ENCODE measurements around the gene GRIK5. TPM values are rescaled to one million over a fixed set of nuclear protein-coding genes. Genes with fewer than 3 reads are reported as not detected.

The GRIK5 gene
- total RNA-seq, 1 donor from 2014 or later = 3.2 TPM

Other genes starting within 250 kb of the GRIK5 start
- gene LYPD4, start 225.5 kb downstream of the GRIK5 start, total RNA-seq = not detected
- not detected for gene DMRTC2, start 225.2 kb downstream of the GRIK5 start, total RNA-seq
- 898 TPM for gene RPS19, start 210.0 kb downstream of the GRIK5 start, total RNA-seq
- 3.5 TPM for gene CD79A, start 192.9 kb downstream of the GRIK5 start, total RNA-seq
- gene ARHGEF1, start 187.0 kb downstream of the GRIK5 start, total RNA-seq = 30.7 TPM
- not detected for gene ERFL, start 141.8 kb downstream of the GRIK5 start, total RNA-seq
- gene RABAC1, start 110.9 kb downstream of the GRIK5 start, total RNA-seq = 74.6 TPM
- gene ATP1A3, start 76.0 kb downstream of the GRIK5 start, total RNA-seq = 2.4 TPM
- gene ZNF574, start 6.0 kb upstream of the GRIK5 start, total RNA-seq = 14.5 TPM
- 2.1 TPM for gene POU2F2, start 62.2 kb upstream of the GRIK5 start, total RNA-seq
- 21.1 TPM for gene DEDD2, start 147.5 kb upstream of the GRIK5 start, total RNA-seq
- 8.5 TPM for gene ZNF526, start 150.1 kb upstream of the GRIK5 start, total RNA-seq
- gene GSK3A, start 172.4 kb upstream of the GRIK5 start, total RNA-seq = 23.6 TPM
- 31.1 TPM for gene ERF, start 184.9 kb upstream of the GRIK5 start, total RNA-seq
- gene CIC, start 199.0 kb upstream of the GRIK5 start, total RNA-seq = 33.7 TPM
- gene PRR19, start 231.9 kb upstream of the GRIK5 start, total RNA-seq = 0.62 TPM
- gene PAFAH1B3, start 232.4 kb upstream of the GRIK5 start, total RNA-seq = 30.3 TPM
- gene TMEM145, start 243.1 kb upstream of the GRIK5 start, total RNA-seq = not detected